Activated naive CD8-positive, alpha-beta T cell treated with anti-CD3 and anti-CD28 coated beads for 36 hours (primary cell): ENCODE measurements around the gene CYP39A1. TPM values are rescaled to one million over a fixed set of nuclear protein-coding genes. Genes with fewer than 3 reads are reported as not detected.

ENCODE experiments used
- DNase-seq: peaks from one replicate; pipeline ENCODE4 v3.0.0; 2021
- H3K27ac Mint-ChIP-seq: one replicate; pipeline ENCODE4 v1.8.0; 2022; ENCODE audit warnings: mild to moderate bottlenecking, moderate library complexity, mixed read lengths
- H3K27me3 Mint-ChIP-seq: one replicate; pipeline ENCODE4 v1.8.0; 2022; ENCODE audit warnings: mild to moderate bottlenecking, mixed read lengths
- H3K36me3 Mint-ChIP-seq: one replicate; pipeline ENCODE4 v1.8.0; 2021; ENCODE audit warnings: mild to moderate bottlenecking, mixed read lengths
- H3K4me1 Mint-ChIP-seq: one replicate; pipeline ENCODE4 v1.8.0; 2021; ENCODE audit warnings: mixed read lengths
- H3K4me3 Mint-ChIP-seq: one replicate; pipeline ENCODE4 v1.8.0; 2022; ENCODE audit warnings: mild to moderate bottlenecking, moderate library complexity, mixed read lengths
- H3K9me3 Mint-ChIP-seq: one replicate; pipeline ENCODE4 v1.8.0; 2022; ENCODE audit warnings: mixed read lengths
- total RNA-seq, 2 experiments: library from RNA; stranded (reverse); gene quantifications; one replicate each; pipeline ENCODE4 v1.2.3, GENCODE V29; 2021

CYP39A1 gene
- total RNA-seq, 2 experiments from 2014 or later, result not detected

DNA sequence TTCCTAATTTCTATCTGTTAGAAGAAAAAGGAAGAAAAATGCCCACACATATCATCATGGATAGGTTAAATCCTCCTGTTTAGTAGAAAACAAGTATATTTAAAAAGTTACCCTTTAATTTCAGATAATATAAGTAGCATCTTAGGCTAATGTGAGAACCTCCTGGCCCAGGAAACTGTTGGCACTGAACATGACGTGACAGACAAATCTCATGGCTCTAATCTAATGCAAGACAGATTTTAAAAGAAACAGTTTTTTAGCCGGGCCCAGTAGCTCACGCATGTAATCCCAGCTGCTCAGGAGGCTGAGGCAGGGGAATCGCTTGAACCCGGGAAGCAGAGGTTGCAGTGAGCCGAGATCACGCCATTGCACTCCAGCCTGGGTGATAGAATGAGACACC is 22.9 kb downstream of the CYP39A1 start:
- Mint-ChIP-seq H3K27ac (no peak overlapping the region), H3K4me1 (peaks cover 5% of the 10 kb centered on the region), H3K9me3 (no peaks in the 10 kb centered on the region), H3K4me3 (no peak overlapping the region), H3K27me3 (peaks cover 21% of the 10 kb centered on the region), H3K36me3 (no peaks in the 10 kb centered on the region)
- no peak for DNase-seq

DNA sequence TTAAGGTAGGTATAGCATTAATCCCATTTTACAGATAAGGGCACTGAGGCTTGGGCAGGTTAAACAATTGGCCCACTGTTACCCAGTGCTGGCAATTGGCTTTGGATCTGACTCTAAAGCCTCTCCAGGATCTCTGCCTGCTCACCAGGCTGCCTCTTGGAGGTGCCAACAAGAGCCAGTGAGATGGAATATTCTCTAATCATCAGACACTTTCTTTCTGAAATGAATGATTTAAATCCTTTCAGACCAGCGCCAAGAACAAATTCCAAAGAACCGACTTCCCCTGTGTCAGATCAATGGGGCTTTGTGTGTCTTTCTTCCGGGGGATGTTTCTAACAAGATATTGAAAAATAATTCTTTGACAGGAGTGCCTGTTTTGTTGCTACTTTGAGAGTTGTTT is 23.6 kb downstream of the CYP39A1 start:
- Mint-ChIP-seq H3K27ac (no peak overlapping the region), H3K9me3 (no peaks in the 10 kb centered on the region), H3K4me3 (no peak overlapping the region), H3K4me1 (peaks cover 5% of the 10 kb centered on the region), H3K27me3 (peaks cover 23% of the 10 kb centered on the region), H3K36me3 (no peaks in the 10 kb centered on the region)
- DNase-seq, result no peak

DNA sequence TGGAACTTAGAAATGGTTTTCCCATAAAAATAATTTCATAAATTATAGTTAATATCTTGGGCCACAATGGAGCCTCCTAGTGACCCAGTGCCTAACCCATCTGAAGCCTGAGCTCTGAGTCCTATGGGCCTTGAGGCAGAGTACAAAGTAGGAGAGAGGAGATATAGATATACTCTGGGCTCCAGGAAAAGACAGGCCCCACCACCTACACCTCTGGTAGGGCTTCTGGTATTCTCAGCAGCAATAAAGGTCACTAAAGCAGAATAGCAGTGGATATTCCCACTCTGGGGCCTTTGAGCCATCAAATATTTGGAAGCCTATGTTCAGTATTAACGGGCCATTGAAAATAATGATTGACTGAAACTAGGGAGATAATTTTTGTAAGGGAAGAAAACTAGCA is 24.1 kb downstream of the CYP39A1 start:
- no peak overlapping the region for H3K27ac Mint-ChIP-seq
- H3K4me1 Mint-ChIP-seq, result peaks cover 5% of the 10 kb centered on the region

DNA sequence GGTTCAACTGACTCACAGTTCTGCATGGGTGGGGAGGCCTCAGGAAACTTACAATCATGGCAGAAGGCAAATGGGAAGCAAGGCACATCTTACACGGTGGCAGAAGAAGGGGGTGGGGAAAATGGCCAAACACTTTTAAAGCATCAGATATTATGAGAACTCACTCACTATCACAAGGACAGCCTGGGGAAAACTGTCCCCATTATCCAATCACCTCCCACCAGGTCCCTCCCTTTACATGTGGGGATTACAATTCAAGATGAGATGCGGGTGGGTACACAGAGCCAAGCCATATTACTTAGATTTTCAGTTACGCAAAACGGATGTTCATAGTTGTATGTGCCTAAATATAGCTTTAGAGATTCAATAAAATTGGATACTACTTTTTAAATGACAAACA is 25.6 kb downstream of the CYP39A1 start:
- DNase-seq, result no peak
- Mint-ChIP-seq H3K4me3 (no peak overlapping the region), H3K27me3 (peaks cover 40% of the 10 kb centered on the region), H3K36me3 (no peaks in the 10 kb centered on the region), H3K9me3 (no peaks in the 10 kb centered on the region), H3K27ac (no peak overlapping the region), H3K4me1 (peaks cover 5% of the 10 kb centered on the region)

More for the DNA sequence above, 24.1 kb downstream of the CYP39A1 start:
- H3K27me3 Mint-ChIP-seq, result peaks cover 28% of the 10 kb centered on the region
- H3K4me3 Mint-ChIP-seq, result no peak overlapping the region
- H3K9me3 Mint-ChIP-seq, result no peaks in the 10 kb centered on the region
- no peak for DNase-seq
- H3K36me3 Mint-ChIP-seq, result no peaks in the 10 kb centered on the region

DNA sequence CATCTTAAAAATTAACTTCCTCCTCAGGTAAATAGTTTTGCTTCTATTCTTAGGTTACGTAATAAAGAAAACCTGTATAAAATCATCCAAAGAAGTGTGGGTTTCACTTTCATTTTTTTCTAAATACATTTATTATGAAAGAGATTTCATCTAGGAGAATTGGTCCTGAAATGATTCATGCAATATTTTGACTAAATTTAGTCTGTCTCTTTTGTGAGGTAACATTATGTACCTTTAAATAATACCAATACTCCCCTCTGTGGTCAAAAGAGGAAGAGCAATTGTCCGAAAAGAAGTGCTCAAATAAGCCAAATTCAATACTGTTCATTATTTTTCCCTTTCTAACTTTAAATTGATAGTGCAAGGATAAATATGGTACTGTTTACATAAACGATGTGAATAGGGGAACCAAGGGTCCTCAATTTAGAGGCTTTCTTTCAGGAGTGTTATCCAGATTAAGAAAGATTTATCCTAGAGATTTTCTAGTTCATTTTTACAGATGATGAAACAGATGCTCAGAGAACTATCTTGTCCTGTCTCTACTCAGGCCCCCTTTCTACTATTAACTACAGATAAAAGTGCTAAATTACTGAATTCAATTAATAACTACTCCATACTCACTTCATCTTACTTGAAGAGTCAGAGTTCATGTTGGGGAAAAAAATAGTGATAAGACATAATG is 26.2 kb downstream of the CYP39A1 start:
- no peaks in the 10 kb centered on the region for H3K36me3 Mint-ChIP-seq
- no peaks in the 10 kb centered on the region for H3K9me3 Mint-ChIP-seq
- H3K27ac Mint-ChIP-seq, result no peak overlapping the region
- no peak overlapping the region for H3K4me3 Mint-ChIP-seq
- H3K27me3 Mint-ChIP-seq, result peaks cover 40% of the 10 kb centered on the region
- peaks cover 5% of the 10 kb centered on the region for H3K4me1 Mint-ChIP-seq
- DNase-seq, result no peak

DNA sequence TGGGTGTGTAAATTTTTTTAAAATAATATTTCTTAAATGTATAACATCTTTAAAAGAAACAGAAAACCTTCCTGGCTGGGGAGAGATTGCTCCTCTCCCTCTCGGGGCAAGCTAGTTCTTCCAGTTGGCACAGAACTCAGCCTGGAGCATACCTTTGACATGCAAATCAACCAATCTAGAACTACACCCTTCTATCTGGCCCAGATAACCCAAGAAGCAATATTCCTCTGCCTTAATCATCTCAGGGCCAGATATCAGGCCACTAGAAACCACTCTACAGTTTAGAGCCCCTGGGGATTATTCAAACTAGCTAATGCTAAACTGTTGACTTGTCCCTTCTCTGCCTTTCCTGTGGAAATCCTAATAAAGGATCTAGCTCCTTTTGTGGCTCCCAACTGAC is 33.9 kb downstream of the CYP39A1 start:
- no peak for DNase-seq
- Mint-ChIP-seq H3K36me3 (no peaks in the 10 kb centered on the region), H3K4me1 (no peaks in the 10 kb centered on the region), H3K9me3 (no peaks in the 10 kb centered on the region), H3K27ac (no peak overlapping the region), H3K4me3 (no peak overlapping the region), H3K27me3 (peaks cover 45% of the 10 kb centered on the region)

DNA sequence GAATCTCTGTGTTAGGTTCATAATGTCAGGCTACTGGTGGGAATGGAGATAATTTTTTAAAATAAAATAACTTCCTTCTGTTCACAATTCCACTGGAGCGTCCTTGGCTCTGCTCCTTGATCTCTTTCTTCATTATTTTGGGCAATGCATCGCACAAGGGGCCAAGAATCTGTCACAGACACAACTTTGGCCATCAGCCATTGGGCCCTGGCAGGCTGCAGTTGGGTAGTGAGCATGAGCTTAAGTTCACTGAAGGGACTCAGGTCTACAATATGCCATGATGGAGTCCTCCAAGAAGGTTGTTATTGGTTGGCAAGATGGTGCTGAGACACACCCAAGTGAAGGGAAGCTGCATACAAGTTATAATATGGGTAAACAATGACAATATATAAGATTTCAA is 40.0 kb downstream of the CYP39A1 start:
- Mint-ChIP-seq H3K4me1 (no peaks in the 10 kb centered on the region), H3K27ac (no peak overlapping the region), H3K27me3 (peaks cover 27% of the 10 kb centered on the region), H3K36me3 (no peaks in the 10 kb centered on the region), H3K9me3 (no peaks in the 10 kb centered on the region), H3K4me3 (no peak overlapping the region)
- DNase-seq, result no peak

DNA sequence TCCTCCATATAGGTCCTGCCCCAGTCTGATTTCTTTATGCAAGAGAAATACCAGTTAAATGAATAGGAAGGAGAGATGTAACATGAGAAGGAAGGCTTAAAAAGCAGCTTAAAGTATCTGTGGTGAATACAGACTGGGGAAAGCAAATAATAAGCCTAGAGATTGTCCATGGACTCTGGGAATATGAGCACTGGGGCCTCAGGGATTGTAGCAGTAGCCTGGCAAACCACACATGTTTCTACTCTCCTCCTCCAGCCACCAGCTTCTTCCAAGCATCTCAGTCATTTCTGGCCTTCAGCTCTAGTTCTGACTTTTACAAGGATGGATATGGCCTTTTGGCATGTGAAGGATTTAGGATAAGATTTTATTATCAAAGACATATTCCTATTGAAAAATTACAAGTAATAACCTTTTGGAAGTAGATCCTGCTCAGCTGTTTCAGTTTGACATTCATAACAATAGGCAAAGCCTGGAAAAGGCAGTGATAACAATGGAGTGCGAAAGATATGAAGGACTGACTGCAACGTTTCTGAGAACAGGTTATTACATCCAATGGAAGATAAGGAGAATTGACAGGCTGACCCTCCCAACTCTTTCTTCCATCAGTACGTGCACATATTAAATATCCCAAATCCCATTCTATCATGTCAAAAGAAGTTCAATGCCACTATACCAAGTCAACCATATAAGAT is 41.6 kb downstream of the CYP39A1 start:
- DNase-seq, result no peak
- Mint-ChIP-seq H3K27me3 (peaks cover 22% of the 10 kb centered on the region), H3K27ac (no peak overlapping the region), H3K4me3 (no peak overlapping the region), H3K9me3 (no peaks in the 10 kb centered on the region), H3K4me1 (no peaks in the 10 kb centered on the region), H3K36me3 (no peaks in the 10 kb centered on the region)

DNA sequence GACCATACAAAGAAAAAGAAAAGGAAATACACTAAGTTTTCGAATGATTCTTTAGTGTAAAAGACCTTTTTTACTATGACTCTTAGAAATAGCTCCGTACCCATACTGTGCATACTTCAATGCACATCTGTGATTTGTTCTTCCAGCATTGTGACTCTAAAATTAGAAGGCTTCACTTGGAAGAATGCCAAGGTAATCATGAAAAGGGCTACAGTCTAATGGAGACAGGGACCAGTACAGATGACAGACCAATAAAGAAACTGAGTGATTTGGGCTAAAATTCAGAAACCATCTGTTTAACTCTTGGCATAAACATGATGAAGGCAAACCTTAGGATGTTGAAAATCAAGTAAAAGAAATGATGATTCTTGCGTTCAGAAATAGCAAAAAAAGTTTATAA is 46.3 kb downstream of the CYP39A1 start:
- Mint-ChIP-seq H3K4me3 (no peak overlapping the region), H3K4me1 (no peaks in the 10 kb centered on the region), H3K36me3 (no peaks in the 10 kb centered on the region), H3K27me3 (peaks cover 16% of the 10 kb centered on the region), H3K9me3 (no peaks in the 10 kb centered on the region), H3K27ac (no peak overlapping the region)
- DNase-seq, result no peak

DNA sequence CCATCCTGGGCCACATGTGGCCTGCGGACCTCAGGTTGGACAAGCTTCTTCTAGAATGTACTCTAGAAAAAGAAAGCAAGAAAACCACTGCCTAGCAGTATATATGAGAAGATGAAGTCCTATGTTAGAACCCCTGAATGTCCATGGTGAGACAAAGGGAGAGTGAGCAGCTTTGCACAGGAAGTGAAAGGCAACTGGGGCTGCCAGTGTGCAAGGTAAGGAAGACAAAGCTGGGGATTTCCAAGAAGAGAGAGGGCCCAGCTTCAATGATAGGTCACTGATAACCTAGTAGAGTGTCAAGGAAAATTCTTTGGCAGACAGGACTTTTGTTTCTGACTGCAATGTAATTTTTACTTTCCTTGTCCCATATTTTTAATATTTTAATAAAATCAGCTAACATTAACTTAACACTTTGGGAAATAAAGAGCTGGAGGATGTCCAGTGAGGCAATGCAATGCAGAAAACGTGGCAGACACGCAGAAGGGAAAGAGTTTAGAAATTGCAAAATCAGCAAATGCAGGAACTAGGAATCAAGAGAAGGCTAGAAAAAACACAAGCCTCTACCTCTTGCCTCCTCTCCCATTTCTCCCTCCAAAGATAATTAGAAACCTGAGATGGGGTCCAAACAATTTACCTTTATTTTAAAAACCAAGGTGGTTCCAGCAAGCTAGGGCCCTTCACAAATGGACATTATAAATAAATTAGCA is 47.4 kb downstream of the CYP39A1 start:
- Mint-ChIP-seq H3K4me1 (no peaks in the 10 kb centered on the region), H3K4me3 (no peak overlapping the region), H3K9me3 (no peaks in the 10 kb centered on the region), H3K27me3 (peaks cover 26% of the 10 kb centered on the region), H3K27ac (no peak overlapping the region), H3K36me3 (no peaks in the 10 kb centered on the region)
- DNase-seq, result no peak

DNA sequence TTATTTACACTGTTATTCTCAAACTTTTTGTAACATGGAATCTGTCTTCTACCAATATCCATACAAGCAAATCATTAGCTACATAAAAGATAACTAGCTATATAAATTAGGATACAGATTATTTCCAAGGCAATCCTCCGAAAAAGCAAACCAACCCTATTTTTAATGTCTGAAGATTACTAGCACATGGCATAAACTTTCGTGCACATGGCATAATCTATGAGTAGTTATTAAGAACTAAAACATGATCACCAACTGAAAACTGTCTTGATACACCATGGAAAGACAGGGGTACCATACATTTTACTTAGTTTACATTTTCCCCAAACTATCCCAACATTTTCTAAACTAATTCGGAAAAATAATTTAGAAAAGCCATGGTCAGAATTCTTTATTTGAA is 54.4 kb downstream of the CYP39A1 start:
- DNase-seq, result no peak
- Mint-ChIP-seq H3K4me3 (no peak overlapping the region), H3K27ac (no peak overlapping the region), H3K27me3 (peaks cover 29% of the 10 kb centered on the region), H3K9me3 (no peaks in the 10 kb centered on the region), H3K4me1 (peaks cover 2% of the 10 kb centered on the region), H3K36me3 (no peaks in the 10 kb centered on the region)

DNA sequence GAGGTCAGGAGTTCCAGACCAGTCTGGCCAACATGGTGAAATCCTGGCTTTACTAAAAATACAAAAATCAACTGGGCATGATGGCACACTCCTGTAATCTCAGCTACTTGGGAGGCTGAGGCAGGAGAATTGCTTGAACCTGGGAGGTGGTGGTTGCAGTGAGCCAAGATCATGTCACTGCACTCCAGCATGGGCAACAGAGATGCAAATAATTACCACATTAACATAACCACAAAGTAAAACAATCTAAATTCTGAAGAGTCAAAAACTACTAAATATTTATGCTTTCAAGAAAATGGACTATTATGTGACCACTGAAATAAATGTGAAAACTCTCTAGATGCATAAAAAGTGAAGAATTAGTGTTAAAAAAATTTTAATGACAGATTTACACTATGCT is 59.9 kb downstream of the CYP39A1 start:
- Mint-ChIP-seq H3K4me3 (no peak overlapping the region), H3K36me3 (no peaks in the 10 kb centered on the region), H3K9me3 (no peaks in the 10 kb centered on the region), H3K4me1 (peaks cover 2% of the 10 kb centered on the region), H3K27me3 (peaks cover 48% of the 10 kb centered on the region), H3K27ac (no peak overlapping the region)
- no peak for DNase-seq

DNA sequence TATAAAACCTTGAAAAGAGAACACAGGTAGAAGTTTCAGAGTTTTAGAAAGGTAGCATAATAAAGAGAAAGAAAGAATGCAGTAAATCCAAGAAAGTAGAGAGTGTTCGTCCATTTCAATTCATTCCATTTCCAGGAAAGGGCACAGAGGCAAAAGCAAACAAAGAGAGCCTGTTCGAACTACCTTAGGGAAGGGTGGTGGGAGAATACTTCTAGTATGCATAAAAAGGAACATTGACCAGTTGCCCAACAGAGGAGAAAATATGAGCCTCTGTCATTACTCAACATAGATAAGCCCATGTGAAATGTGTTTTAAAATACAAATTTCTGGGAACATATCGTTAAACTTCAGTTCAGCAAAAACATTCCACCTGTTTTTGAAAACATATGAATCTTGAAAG is 60.6 kb downstream of the CYP39A1 start:
- DNase-seq, result no peak
- Mint-ChIP-seq H3K4me3 (no peak overlapping the region), H3K36me3 (no peaks in the 10 kb centered on the region), H3K4me1 (peaks cover 2% of the 10 kb centered on the region), H3K27me3 (peaks cover 51% of the 10 kb centered on the region), H3K9me3 (no peaks in the 10 kb centered on the region), H3K27ac (no peak overlapping the region)

DNA sequence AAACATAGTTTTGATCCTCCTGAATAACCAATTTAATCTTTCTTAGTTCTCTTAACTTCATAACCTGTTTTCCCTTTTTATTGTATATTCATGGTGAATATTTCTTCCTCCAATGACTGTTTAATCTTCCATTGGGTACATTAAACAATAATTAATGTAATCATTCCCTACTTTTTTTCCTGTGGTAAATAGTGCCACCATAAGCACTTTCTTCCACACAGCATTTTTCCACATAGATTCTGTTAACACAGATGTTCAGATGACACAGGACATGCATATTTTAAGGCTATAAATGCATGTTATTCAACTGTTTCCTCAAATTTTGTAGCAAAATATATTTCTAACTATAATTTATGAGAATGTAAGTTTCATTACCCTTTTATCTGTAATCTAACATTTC is 61.9 kb downstream of the CYP39A1 start:
- no peaks in the 10 kb centered on the region for H3K9me3 Mint-ChIP-seq
- peaks cover 48% of the 10 kb centered on the region for H3K27me3 Mint-ChIP-seq
- no peak for DNase-seq
- no peak overlapping the region for H3K27ac Mint-ChIP-seq
- peaks cover 2% of the 10 kb centered on the region for H3K4me1 Mint-ChIP-seq
- no peak overlapping the region for H3K4me3 Mint-ChIP-seq
- H3K36me3 Mint-ChIP-seq, result no peaks in the 10 kb centered on the region

DNA sequence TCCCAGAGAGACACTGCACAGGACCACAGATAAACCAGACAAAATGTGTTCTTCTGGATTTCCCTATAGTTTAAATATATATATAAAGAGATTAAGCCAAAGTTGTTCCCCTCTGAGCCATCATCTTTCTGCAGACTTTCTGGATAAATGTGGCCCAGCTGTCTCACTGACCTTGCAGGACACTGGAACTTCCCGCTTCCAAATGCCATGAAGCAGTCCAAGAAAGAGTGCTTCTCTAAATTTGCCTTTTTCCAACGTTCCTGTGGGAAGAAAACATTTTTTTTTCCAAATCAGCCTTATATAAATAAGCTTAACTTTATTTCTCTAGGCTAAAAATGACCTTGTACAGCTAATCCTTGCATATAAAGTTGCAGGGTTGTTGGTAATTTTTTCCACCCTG is 65.7 kb downstream of the CYP39A1 start:
- Mint-ChIP-seq H3K4me3 (no peak overlapping the region), H3K9me3 (no peaks in the 10 kb centered on the region), H3K27ac (no peak overlapping the region), H3K27me3 (peaks cover 33% of the 10 kb centered on the region), H3K4me1 (no peaks in the 10 kb centered on the region), H3K36me3 (no peaks in the 10 kb centered on the region)
- no peak for DNase-seq

DNA sequence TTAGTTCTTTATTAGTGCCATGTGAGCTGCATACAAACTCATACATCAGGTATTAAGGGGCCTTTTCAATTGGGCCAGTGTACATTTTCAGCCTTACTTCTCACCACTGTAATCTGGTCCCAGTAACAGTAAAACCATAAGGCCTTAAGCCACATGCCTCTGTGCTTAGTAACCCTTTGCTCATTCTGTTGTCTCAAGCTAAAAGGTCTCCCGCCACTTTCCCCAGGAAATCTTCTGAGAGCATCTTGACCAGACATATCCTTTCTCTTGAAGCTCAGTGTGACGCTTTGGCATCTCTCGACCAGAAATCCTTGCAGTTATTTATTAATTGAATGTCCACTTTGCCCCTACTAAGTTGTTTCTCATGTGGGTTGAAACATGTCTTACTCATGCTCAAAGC is 68.0 kb downstream of the CYP39A1 start:
- DNase-seq, result no peak
- H3K4me1 Mint-ChIP-seq, result no peaks in the 10 kb centered on the region
- H3K4me3 Mint-ChIP-seq, result no peak overlapping the region
- H3K27ac Mint-ChIP-seq, result no peak overlapping the region
- H3K27me3 Mint-ChIP-seq, result peaks cover 23% of the 10 kb centered on the region
- H3K36me3 Mint-ChIP-seq, result no peaks in the 10 kb centered on the region
- H3K9me3 Mint-ChIP-seq, result no peaks in the 10 kb centered on the region
